HepG2 (cell line): Measurements from ENCODE around the gene FGFR2. TPM values are rescaled to one million over a fixed set of nuclear protein-coding genes. Genes with fewer than 3 reads are reported as not detected.

Source experiments
- ARNT ChIP-seq: fragments of 450-650 bp; IDR thresholded peaks from 2 replicates; pipeline ENCODE4 v1.6.1; 2017
- CSRNP1 ChIP-seq: sonication (generic); formaldehyde crosslinking; IDR thresholded peaks from 2 replicates; pipeline ENCODE4 v1.8.1; 2023; ENCODE audit warnings: mild to moderate bottlenecking, missing genetic modification reagents
- DNMT3B ChIP-seq: conservative IDR thresholded peaks from 2 replicates; pipeline ENCODE4 v1.6.1; 2016; ENCODE audit warnings: missing biosample characterization, control low read depth
- FOXA3 ChIP-seq: IDR thresholded peaks from 2 replicates; pipeline ENCODE4 v1.6.1; 2016; ENCODE audit warnings: missing genetic modification reagents, missing compliant biosample characterization
- HDAC2 ChIP-seq: sonication (generic); formaldehyde crosslinking; IDR thresholded peaks from 2 replicates; pipeline ENCODE4 v1.4.0; 2020; ENCODE audit warnings: missing genetic modification reagents
- MAX ChIP-seq: IDR thresholded peaks from 2 replicates; pipeline ENCODE4 v1.6.1; 2012; ENCODE audit warnings: inconsistent platforms
- POGK ChIP-seq: sonication (generic); formaldehyde crosslinking; conservative IDR thresholded peaks from 2 replicates; pipeline ENCODE4 v1.8.0; 2022; ENCODE audit warnings: mild to moderate bottlenecking, moderate library complexity, missing genetic modification reagents
- RORA ChIP-seq: sonication (generic); formaldehyde crosslinking; IDR thresholded peaks from 2 replicates; pipeline ENCODE4 v1.5.0; 2020; ENCODE audit warnings: mild to moderate bottlenecking, missing genetic modification reagents, moderate library complexity
- SIN3B ChIP-seq: fragments of 150-350 bp; IDR thresholded peaks from 2 replicates; pipeline ENCODE4 v1.6.1; 2014; ENCODE audit warnings: low read length
- ZNF30 ChIP-seq: sonication (generic); formaldehyde crosslinking; IDR thresholded peaks from 2 replicates; pipeline ENCODE4 v1.5.0; 2020; ENCODE audit warnings: mild to moderate bottlenecking, missing genetic modification reagents
- ZNF546 ChIP-seq: sonication (generic); formaldehyde crosslinking; conservative IDR thresholded peaks from 2 replicates; pipeline ENCODE4 v1.8.1; 2023; ENCODE audit warnings: mild to moderate bottlenecking, missing genetic modification reagents
- ZNF572 ChIP-seq: sonication (generic); formaldehyde crosslinking; IDR thresholded peaks from 2 replicates; pipeline ENCODE4 v1.5.1; 2020; ENCODE audit warnings: mild to moderate bottlenecking, missing genetic modification reagents
- ZNF609 ChIP-seq: sonication (generic); formaldehyde crosslinking; IDR thresholded peaks from 2 replicates; pipeline ENCODE4 v1.4.0; 2020; ENCODE audit warnings: mild to moderate bottlenecking, missing genetic modification reagents, borderline replicate concordance
- ZNF674 ChIP-seq: sonication (generic); formaldehyde crosslinking; IDR thresholded peaks from 2 replicates; pipeline ENCODE4 v1.5.0; 2020; ENCODE audit warnings: low read depth, mild to moderate bottlenecking, missing genetic modification reagents
- polyA plus RNA-seq, 8 experiments: library from polyadenylated mRNA; depleted of rRNA in 3 of 8; stranded (reverse) in 7 of 8; unstranded in 1 of 8; fragments of >200 nt; fragmentation: Illumina TruSeq in 4 of 8; extraction: Trizol in 4 of 8; gene quantifications; 2 replicates each; pipeline versions ENCODE4 v1.2.1 to v1.2.3, GENCODE V29; 2011 to 2016; ENCODE audit warnings: low read depth in 4 of 8, missing spikeins in 1 of 8, mixed read lengths in 1 of 8; ENCODE audit not compliant: insufficient read depth in 1 of 8
- total RNA-seq, 5 experiments: library from RNA; depleted of rRNA; stranded (reverse); fragments of >200 nt; fragmentation: Illumina TruSeq; extraction: Trizol; gene quantifications; 2 replicates each; pipeline ENCODE4 v1.2.3, GENCODE V29; 2016; ENCODE audit warnings: low read depth in 1 of 5

Gene FGFR2
- total and polyA plus RNA-seq, 2 of the 13 experiments (the other 11 are each of a cell fraction or from before 2014, with no cell fraction given), result 1.6 to 2.6 TPM

GRCh38 chr10:121628859-121629258 lies 30.6 kb upstream of the FGFR2 start (continued):
- TF ChIP-seq ZNF609 (no peak), FOXA3 (no peak), ARNT (no peak), ZNF674 (CRISPR knock-in tag) (no peak), ZNF30 (no peak), DNMT3B (CRISPR knock-in tag) (no peak), CSRNP1 (CRISPR knock-in tag) (no peak), SIN3B (no peak), POGK (CRISPR knock-in tag) (no peak), ZNF546 (CRISPR knock-in tag) (no peak), HDAC2 (CRISPR knock-in tag) (no peak), MAX (no peak), RORA (CRISPR knock-in tag) (no peak), ZNF572 (CRISPR knock-in tag) (no peak)
